Measurements from ENCODE around the gene WNT3A.
"Not testable (repeated sequence)": the region's sequence is repeated elsewhere in the genome, so short reads cannot be mapped to it uniquely, and the experiment has no call there.

The WNT3A gene

DNA sequence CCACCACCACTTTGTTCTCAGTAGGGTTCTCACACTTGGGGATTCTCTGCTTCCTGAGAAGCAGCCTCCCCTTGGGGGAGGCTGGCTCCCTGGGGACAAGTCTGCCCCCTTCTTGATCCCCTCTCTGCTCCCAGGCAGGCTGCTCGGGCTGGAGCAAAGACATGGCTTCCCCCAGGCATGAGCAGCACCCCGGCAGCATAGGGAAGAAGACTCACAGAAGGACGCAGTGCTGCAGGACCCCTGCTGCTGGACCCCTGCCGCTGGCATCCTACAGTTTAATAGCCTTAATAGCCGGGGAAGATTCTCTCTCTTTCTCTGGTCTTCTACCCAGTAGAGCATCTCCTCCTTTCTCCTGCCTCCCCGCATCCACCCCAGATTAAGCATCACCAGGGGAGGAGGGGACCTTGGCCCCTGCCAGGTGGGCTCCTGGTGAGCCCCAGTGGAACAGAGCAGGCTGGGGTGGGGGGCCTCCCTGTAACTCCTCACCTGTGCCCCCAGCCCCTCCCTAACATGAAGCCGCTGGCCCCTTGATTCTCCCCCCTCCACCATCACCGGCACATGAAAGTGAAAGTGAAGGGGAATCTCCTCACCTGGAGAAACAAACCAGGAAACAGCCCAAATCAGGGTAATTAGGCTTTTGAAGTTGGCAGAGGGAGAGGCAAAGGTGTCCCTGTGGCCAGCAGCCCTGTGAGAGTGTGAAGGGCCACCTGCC is 2.5 kb downstream of the WNT3A start:
- no peak overlapping the region for H3K4me3 ChIP-seq (ENCODE audit: low read length)
- DNase-seq (ENCODE audit: low read depth, low spot score) = no peak

DNA sequence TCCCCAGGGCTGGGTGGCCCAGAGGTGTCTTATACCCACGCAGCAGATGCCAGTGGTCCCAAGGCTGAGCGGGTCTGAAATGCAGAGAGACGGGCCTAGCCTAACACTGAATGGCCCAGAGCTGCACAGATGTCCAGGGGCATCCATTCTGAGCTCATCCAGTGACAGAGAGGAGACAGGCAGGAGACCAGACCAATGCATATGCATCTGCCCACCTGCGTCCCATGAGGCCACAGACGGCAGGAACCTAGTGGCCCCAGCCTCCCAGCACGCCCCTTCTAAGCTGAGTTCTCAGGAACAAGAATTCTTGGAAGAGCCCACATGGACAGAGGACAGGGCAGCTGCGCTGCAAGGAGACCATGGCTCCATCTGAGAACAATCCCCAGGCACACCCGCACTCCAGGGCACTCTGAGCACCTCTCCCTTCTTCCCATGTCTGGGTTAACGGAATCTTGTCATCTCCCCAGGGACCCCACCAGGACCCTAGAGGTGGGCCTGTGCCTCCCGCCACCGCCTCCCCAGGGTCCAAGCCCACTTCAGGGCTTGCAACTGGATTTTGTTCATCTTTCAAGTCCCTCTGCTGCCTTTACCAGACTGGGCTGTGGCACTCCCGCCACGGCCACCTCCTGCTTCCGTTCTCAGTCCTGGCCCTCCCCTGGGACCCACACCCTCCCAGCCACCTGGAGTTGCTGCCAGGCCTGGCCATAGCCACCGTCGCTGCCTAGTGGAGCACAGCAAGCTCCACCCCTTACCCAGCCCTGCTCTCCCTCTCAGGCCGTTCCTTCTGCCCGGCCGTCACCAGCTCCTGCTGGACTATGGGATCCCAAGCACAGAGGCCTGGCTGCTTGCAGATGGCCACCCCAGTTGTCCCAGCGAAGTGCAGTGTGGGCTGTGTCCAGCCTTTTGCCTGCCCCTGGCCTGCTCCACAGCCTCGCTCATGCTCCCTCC is 3.3 kb downstream of the WNT3A start:
- no peak for DNase-seq (ENCODE audit: low read depth, low spot score)
- no peak overlapping the region for H3K4me3 ChIP-seq (ENCODE audit: low read length)

DNA sequence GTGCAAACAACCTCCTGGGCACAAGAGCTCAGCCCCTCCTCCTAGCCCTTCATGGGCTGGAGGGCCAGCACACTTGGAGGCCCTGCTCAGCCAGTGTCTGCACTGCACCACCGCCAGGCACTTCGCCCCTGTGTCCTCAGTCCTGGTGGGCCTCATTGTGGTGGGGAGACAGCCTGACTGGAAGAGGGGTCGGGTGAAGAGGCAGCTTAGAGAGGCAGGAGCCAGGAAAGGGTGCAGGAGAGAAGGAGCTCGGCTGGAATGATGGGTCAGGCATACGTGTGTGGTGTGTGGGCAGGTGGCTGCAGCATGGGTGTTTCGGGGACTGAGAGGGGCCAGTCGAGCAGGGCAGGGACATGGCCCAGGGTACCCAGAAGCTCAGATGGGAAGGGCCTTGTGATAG is 4.1 kb downstream of the WNT3A start:
- DNase-seq (ENCODE audit: low read depth, low spot score) = no peak

DNA sequence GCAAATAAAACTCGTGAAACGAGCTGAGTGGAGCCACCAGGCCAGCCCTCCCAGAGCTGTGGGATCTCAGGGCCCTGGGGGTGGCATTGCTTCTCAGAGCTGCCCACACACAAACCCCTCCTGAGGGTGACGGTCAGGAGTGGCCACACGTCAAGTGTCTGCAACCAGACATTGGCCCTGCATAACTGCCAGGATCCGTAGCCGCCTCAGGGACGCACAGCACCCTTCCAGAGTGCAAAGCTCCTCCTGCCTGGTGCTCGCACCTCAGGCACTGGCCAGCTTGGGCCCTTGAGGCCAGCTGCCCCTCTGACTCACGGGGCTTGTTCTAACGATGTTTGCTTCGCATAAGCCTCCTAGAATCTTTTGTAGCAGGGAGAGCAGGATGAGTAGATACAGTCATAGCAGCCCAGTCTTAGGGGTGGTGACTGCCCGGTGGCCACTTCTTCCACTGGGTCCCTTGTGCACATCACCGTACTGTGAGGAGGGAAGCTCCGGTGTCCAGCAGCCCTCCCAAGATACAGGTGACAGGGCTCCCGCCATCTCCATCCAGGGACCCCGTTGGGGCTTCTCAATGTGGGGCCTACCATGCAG is 5.0 kb downstream of the WNT3A start:
- no peak for DNase-seq (ENCODE audit: low read depth, low spot score)
- H3K4me3 ChIP-seq (ENCODE audit: low read length) = no peak overlapping the region

More for the DNA sequence above, 4.1 kb downstream of the WNT3A start:
- H3K4me3 ChIP-seq (ENCODE audit: low read length) = no peak overlapping the region

DNA sequence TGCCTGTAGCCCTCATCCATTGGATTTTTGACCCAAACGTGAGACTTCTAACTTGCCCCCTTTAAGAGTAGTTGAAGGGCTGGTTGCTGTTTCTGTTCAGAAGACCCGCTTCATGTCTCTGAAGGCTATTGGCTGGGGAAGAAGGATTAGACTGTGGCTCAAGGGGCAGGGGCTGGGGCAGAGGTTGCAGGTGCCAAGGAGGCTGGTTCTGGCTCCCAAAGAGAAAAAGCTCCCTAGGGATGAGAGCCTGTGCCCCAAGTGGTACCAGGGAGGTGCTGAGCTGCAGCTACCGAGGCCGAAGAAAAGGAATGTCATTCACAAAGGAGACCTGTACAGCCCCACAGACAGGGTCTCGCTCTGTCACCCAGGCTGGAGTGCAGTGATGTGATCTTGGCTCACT is 5.8 kb downstream of the WNT3A start:
- H3K4me3 ChIP-seq (ENCODE audit: low read length) = no peak overlapping the region
- no peak for DNase-seq (ENCODE audit: low read depth, low spot score)

DNA sequence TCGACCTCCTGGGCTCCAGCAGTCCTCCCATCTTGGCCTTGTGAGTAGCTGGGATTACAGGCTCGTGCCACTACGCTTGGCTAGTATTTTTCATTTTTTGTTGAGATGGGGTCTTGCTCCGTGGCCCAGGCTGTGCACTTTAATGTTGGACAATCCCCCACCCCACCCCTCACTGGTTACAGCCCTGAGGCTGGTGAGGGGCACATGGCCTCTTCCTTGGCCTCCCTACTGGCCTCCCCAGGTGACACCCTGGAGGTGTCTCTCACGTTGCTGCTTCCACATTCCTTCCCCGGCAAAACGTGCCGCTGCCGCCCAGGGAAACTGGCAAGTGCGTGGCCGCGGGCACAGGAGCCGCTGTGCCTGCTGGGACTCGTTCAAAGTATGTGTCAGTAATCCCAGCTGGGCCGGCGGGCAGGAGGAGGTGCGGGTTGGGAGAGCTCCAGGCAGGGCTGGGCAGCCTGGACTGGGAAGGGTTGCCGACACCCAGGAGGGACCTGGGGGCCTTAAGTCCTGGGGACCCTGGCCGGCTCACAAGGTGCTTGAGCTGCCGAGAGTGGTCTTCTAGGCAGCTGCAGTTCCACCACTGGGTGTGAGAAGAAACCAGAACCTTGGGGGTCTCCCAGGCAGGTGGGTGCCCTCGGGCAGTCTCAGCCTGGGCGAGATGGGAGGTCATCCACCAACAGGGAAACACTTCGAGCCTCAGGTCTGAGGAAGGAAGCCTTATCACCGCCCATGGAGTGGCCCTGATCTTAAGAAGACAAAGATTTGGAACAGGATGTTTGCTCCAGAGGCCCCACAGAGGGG is 6.5 kb downstream of the WNT3A start:
- H3K4me3 ChIP-seq (ENCODE audit: low read length) = no peak overlapping the region
- no peak for DNase-seq (ENCODE audit: low read depth, low spot score)

DNA sequence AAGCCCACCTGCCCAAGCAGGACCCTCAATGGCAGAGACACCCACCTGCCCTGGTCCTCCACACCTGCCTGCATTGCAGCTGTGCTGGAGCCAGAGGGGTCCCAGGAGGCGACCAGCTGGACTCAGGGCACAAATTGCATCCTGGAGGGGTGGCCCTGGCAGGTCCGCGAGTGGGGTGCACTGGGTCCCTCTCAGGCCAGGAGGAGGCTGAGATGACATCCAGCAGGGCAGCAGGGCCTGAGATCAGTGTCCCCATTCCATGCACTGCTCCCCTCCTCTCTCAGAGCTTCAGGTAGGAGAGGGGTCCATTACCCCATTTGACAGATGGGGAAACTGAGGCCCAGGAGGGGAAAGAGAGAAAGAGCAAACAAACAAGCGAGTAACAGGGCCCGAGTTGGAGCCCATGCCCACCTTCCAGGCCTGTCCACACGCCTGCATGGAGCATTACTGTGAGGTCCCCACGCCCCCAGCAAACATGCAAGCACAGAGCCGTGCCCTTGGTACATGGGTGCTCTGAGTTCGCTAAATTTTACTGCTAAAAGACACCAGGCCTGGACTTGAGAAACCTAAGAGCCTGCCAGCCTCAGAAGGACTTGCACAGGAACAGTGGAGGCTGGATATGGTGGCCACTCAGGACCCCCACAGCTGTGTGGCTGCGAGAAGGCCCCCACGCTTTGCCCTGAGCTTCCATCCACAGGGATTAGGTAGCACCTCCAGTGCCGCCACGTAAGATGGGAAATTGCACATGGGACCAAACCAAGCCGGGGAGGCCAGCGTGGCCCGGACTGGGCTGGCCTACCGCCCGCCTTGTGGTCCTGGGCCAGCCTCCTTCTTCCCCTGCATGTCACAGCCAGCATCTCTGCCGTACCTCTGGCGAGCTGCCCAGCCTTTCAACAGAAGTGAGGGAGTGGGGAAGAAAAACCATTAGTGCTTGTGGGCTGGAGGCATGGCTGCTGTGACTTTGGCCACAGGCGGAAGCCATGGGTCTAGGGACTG is 7.4 kb downstream of the WNT3A start:
- no peak for DNase-seq (ENCODE audit: low read depth, low spot score)

DNA sequence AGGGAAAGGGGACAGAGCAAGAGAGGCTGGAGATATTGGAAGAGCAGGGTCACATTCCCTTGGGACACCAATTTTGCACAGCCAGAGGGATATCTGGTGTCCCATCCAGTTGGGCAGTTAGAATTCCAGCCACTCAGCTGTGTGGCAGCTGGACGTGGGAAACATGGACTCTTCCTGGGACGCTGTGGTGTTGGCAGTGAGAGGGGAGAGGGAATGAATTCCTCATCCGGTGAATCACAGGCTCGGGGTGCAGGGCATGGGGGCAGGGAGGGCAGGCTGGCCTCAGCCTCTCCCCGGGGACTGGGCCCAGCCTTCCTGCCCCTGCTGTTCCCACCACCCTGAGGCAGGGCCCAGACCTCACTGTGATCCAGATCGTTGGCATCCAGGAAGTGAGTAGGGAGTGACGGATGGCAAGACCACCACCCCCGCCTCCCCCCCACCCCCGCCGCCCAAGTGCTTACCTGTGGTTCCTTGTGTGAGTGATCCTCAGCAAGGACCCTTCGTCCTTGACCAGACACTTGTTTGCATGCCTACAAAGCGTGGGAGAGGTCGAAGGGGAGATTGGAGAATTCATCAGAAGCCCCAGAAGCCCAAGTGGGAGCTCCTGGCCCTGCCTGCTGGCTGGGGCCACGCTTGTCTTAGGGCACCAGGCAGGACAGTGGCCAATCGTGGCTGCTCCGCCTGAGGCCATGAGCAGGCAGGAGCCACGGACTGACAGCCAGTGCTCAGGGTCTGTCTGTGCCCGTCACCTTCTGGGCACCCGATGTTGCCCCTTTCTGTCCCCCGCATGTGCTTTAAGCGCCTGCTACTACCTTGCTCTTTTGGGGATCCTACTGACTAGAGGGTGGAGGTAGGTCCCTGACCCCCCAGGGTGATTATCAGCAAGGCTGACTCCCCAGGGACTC is 8.7 kb downstream of the WNT3A start:
- H3K4me3 ChIP-seq (ENCODE audit: low read length) = no peak overlapping the region
- no peak for DNase-seq (ENCODE audit: low read depth, low spot score)

More for the DNA sequence above, 7.4 kb downstream of the WNT3A start:
- H3K4me3 ChIP-seq (ENCODE audit: low read length) = no peak overlapping the region

DNA sequence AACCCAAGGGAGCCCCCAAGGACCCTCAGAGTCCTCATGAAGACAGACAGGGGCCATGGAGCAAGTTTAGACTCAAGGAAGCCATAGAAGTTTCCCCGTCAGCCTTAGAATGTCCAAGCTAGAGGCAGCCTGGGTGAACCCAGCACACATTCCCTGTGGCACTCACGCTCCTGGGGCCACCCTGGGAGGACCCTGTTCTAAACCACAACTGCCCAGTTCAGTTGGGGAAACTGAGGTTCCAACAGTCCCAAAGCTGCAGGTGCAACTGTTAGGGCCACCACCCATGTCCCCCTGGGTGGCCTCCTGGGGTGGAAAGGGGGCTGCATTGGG is 9.3 kb downstream of the WNT3A start:
- H3K4me3 ChIP-seq (ENCODE audit: low read length) = no peak overlapping the region
- no peak for DNase-seq (ENCODE audit: low read depth, low spot score)

DNA sequence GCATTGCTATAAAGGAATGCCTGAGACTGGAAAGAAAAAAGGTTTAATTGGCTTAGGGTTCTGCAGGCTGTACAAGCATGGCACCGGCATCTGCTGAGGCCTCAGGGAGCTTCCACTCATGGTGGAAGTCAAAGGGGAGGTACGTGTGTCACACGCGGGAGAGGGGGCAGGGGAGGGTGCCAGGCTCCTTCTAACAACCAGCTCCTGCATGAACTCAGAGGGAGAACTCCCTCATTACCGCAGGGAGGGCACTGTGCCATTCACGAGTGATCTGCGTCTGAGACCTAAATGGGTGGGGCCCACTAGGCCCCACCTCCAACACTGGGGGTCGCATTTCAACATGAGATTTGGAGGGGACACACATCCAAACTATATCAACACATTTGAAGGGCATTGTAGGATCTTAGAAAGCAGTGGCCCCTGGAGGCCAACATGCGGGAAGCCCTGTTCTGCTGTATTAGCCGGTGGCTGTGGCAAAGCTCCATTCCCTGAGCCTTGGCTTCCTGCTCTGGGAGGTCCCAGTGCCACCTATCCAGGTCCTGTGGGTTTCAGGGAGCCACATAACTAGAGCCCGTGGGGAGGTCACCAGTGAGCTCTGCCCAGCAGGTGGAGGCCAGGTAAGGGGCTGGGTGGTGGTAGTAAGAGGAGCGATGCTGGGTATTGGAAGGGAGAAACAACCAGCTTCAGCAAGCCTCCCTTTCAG is 10.0 kb downstream of the WNT3A start:
- H3K4me3 ChIP-seq (ENCODE audit: low read length) = no peak overlapping the region
- no peak for DNase-seq (ENCODE audit: low read depth, low spot score)

DNA sequence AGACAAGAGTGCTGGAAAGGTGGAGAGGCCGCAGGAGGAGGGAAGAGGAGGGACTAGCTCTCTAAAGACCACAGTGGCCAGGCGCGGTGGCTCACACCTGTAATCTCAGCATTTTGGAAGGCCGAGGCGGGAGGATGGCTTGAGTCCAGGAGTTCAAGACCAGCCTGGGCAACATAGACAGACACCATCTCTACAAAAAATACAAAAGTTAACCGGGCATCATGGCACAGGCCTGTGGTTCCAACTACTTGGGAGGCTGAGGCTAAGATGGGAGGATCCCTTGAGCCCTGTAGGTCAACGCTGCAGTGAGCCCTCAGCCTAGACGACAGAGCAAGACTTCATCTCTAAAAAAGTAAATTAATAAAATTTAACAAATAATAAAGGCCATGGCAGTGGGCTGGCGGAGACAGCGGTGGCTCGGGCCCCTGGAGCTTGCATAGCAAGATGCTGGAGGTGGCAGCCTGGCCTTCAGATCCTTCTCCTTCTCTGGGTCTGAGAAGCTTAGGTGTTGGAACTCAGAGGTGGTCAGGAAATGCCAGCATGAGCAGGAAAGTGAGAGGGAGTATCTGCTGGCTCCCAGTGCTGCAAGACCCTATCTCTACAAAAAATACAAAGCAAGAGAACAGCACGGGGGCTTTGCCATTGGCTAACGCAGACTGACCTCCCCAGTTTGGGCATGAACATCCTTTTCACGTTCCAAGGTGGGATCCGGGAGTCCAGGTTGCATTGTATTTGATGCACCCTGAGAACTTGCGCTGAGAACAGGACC is 10.7 kb downstream of the WNT3A start:
- H3K4me3 ChIP-seq (ENCODE audit: low read length) = no peak overlapping the region

DNA sequence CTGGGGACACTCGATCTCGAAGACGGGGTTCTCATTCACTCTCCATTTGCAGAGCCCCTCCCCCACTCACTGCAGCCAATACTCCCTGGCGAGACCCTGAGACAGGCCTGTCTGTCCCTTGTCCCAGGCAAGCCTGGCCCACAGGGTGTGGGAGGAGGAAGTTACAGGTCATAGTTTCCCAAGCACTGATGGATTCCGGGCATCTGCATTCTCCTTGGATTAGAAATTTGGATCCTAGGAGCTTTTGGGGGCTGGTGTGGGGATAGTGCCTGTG is 11.3 kb downstream of the WNT3A start:
- no peak overlapping the region for H3K4me3 ChIP-seq (ENCODE audit: low read length)
- DNase-seq (ENCODE audit: low read depth, low spot score) = no peak

More for the DNA sequence above, 10.7 kb downstream of the WNT3A start:
- no peak for DNase-seq (ENCODE audit: low read depth, low spot score)

DNA sequence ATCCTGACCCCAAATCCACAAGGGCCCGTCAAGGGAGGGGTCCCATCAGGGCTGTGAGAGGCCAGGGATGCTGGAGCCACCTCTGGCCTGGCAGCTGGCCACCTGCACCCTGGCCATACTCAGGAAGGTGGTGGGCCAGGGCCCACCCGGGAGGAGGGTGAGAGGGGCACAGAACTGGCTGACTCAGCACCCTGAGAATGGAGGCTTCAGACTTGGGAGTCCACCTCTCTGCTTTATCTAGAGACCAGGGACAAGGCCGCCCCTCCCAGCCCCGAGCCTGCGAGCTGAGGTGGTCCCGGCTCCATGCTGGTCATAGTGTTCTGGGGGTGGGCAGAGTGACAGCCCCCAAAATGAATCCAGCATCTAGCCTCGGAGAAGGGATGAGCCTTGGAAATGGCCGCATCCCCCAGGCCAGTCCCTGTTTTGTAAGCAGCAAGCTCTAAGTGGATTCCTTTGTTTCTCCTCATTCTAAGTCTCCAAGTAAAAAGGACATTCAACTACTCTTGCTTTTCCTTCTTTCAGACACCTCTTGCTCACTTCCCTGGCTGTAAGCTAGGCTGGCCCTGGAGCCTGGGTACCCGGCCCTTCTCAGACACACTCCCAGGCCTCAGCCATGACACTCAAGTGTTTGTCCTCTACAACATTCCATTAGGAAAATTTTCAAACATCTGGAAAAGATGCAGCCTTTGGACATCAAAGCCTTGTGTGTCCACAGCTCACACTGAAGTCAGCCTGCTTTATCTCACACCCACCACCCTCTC is 12.3 kb downstream of the WNT3A start:
- DNase-seq (ENCODE audit: low read depth, low spot score) = no peak
- H3K4me3 ChIP-seq (ENCODE audit: low read length) = no peak overlapping the region

DNA sequence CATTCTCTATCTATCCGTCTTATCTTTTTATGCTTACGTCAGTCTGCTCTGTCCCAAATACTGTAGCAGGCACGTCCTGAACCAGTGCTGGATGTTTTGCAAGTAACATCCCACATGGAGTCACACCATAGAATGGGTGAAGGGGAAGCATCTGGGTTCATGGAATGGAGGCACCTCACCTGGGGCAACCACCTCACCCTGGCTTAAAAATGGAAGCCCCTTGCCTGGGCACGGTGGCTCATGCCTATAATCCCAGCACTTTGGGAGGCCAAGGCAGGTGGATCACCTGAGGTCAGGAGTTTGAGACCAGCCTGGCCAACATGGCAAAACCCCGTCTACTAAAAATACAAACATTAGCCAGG is 12.9 kb downstream of the WNT3A start:
- DNase-seq (ENCODE audit: low read depth, low spot score) = not testable (repeated sequence)

DNA sequence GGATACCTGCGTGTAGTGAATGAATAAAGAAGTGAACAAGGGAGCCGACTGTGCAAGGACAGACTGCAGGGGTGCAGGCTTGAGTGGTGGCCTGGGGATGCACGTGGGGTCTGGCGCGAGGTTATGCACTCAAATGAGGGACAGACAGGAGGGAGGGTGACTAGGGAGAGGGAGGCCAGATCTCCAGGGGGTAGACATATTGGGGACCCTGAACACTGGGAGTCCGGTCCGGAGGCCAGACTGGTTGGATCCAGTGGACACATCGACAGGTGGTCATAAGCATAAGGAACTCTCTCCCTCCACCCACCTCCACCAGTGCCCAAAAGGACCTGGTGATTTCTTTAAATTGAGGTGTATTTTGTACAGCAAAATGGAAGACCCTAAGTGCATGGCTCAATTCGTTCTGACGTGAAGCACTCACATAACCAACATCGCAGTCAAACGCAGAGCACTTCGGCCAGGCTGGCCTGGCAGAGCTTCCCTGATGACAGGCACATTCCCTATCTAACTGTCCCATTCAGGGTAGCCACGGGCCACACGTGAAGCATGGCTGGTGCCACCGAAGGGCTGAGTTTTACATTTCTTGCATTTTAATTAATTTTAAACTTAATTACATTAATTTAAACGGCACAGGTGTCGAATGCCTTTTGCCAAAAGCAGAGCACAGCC is 14.0 kb downstream of the WNT3A start:
- no peak overlapping the region for H3K4me3 ChIP-seq (ENCODE audit: low read length)

More for the DNA sequence above, 12.9 kb downstream of the WNT3A start:
- H3K4me3 ChIP-seq (ENCODE audit: low read length) = not testable (repeated sequence)

More for the DNA sequence above, 14.0 kb downstream of the WNT3A start:
- DNase-seq (ENCODE audit: low read depth, low spot score) = no peak
